Thoracic aorta (tissue), 2 donors: ENCODE data around the gene STK39. TPM values are rescaled to one million over a fixed set of nuclear protein-coding genes. Genes with fewer than 3 reads are reported as not detected.

Experiments used
- ATAC-seq: fragments of 150-250 bp; one replicate; pipeline ENCODE4 v1.8.0; 2017; ENCODE audit warnings: low read depth; ENCODE audit not compliant: insufficient number of reproducible peaks, low FRiP score
- DNase-seq: peaks from one replicate; pipeline ENCODE4 v3.0.0-alpha.2; 2020; ENCODE audit warnings: low spot score
- H3K27ac ChIP-seq, 2 donors: fragments of 200-600 bp; sonication (generic); 1 replicate in 1 of 2; 2 replicates in 1 of 2; pipeline ENCODE4 v1.5.1; 2016; ENCODE audit warnings: mild to moderate bottlenecking in 2 of 2, moderate library complexity in 2 of 2
- H3K27me3 ChIP-seq: fragments of 200-600 bp; sonication (generic); replicated peaks from 2 replicates; pipeline ENCODE4 v1.6.0; 2016; ENCODE audit warnings: mild to moderate bottlenecking; ENCODE audit not compliant: insufficient read depth
- H3K36me3 ChIP-seq: fragments of 200-600 bp; sonication (generic); one replicate; pipeline ENCODE4 v1.5.1; 2016
- H3K4me1 ChIP-seq, 2 donors: fragments of 200-600 bp; sonication (generic); 1 replicate in 1 of 2; 2 replicates in 1 of 2; pipeline versions ENCODE4 v1.5.1 to v1.6.0; 2016; ENCODE audit warnings: low read depth in 2 of 2, mild to moderate bottlenecking in 1 of 2; ENCODE audit not compliant: control insufficient read depth in 1 of 2
- H3K4me3 ChIP-seq: fragments of 200-600 bp; sonication (generic); 2 replicates; pipeline ENCODE4 v1.5.1; 2016; ENCODE audit warnings: mild to moderate bottlenecking
- H3K9me3 ChIP-seq: fragments of 200-600 bp; sonication (generic); 2 replicates; pipeline ENCODE4 v1.5.1; 2016
- CTCF ChIP-seq: fragments of 200-600 bp; sonication (generic); IDR thresholded peaks from one replicate; pipeline ENCODE4 v1.5.1; 2019; ENCODE audit warnings: antibody characterized with exemption
- total RNA-seq, 2 donors: library from RNA; depleted of rRNA; stranded (reverse); fragments of >200 nt; gene quantifications; one replicate each; pipeline versions ENCODE4 v1.1.0 to v1.2.3, GENCODE V29; 2016

STK39 gene
- total RNA-seq, 2 donors from 2014 or later, result 11.5 to 18.5 TPM

DNA sequence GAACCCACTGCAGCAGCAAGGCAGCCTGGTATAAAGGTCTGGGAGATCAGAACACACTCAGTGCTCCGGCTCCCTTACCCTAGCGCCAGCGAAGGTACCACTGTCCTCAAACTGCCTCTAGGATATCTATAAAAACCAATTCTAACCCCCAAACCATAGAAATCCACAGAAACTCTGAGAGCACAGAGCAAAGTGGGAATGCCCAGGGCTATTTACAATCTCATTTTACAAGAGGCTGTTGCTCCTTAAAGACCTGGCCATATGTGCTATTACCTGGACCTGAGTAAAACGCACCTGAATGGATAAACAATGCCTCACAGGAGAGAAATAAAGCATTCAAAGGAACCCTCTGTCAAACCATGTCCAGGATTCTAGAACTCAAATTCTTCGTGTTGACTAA lies 4.3 kb downstream of the STK39 start:
- Histone ChIP-seq H3K27me3 (no peaks in the 10 kb centered on the region), H3K9me3 (no peaks in the 10 kb centered on the region), H3K36me3 (no peaks in the 10 kb centered on the region), H3K4me3 (no peak overlapping the region), H3K4me1 (peaks cover 5 to 30% of the 10 kb centered on the region in 2 donors), H3K27ac (no peak overlapping the region)
- DNase-seq (no peak), ATAC-seq (no peak)
- no peak for TF ChIP-seq CTCF

GRCh38 chr2:168241746-168242145 lies 5.6 kb downstream of the STK39 start:
- no peaks in the 10 kb centered on the region for H3K27me3 ChIP-seq
- H3K4me3 ChIP-seq, result no peak overlapping the region
- H3K36me3 ChIP-seq, result no peaks in the 10 kb centered on the region
- H3K9me3 ChIP-seq, result no peaks in the 10 kb centered on the region
- H3K4me1 ChIP-seq, result peaks cover 4 to 30% of the 10 kb centered on the region in 2 donors
- no peak for DNase-seq
- TF ChIP-seq CTCF, result no peak
- ATAC-seq, result no peak
- no peak overlapping the region for H3K27ac ChIP-seq

GRCh38 chr2:168241208-168241607 lies 6.2 kb downstream of the STK39 start:
- Histone ChIP-seq H3K4me3 (no peak overlapping the region), H3K36me3 (no peaks in the 10 kb centered on the region), H3K27me3 (no peaks in the 10 kb centered on the region), H3K9me3 (no peaks in the 10 kb centered on the region), H3K4me1 (peaks cover 4 to 30% of the 10 kb centered on the region in 2 donors), H3K27ac (no peak overlapping the region)
- no peak for TF ChIP-seq CTCF
- DNase-seq (no peak), ATAC-seq (no peak)

- Histone ChIP-seq H3K4me1 (peaks cover 6 to 24% of the 10 kb centered on the region in 2 donors), H3K9me3 (no peaks in the 10 kb centered on the region)
These were observed 8.1 kb downstream of the STK39 start for GRCh38 chr2:168239281-168239680.

GRCh38 chr2:168237741-168238140 lies 9.7 kb downstream of the STK39 start:
- no peaks in the 10 kb centered on the region for H3K36me3 ChIP-seq
- no peak overlapping the region for H3K27ac ChIP-seq
- peaks cover 9 to 34% of the 10 kb centered on the region in 2 donors for H3K4me1 ChIP-seq
- no peak for DNase-seq
- ATAC-seq, result no peak
- H3K9me3 ChIP-seq, result no peaks in the 10 kb centered on the region
- no peaks in the 10 kb centered on the region for H3K27me3 ChIP-seq
- no peak overlapping the region for H3K4me3 ChIP-seq
- no peak for TF ChIP-seq CTCF

More at GRCh38 chr2:168239281-168239680, 8.1 kb downstream of the STK39 start:
- ATAC-seq, result no peak
- Histone ChIP-seq H3K27me3 (no peaks in the 10 kb centered on the region), H3K27ac (no peak overlapping the region), H3K4me3 (no peak overlapping the region), H3K36me3 (no peaks in the 10 kb centered on the region)
- DNase-seq, result no peak
- no peak for TF ChIP-seq CTCF
